ENCODE measurements around the gene DGKI. TPM values are rescaled to one million over a fixed set of nuclear protein-coding genes. Genes with fewer than 3 reads are reported as not detected.

DGKI gene
- total and polyA plus RNA-seq, 10 donors: 0.03 to 1.0 (median 0.45) TPM

GRCh38 chr7:137531671-137532070 lies 315.1 kb downstream of the DGKI start:
- intact Hi-C loops (cut with DNase I; ENCODE audit: low total_unique reads): no loop called here
- DNase-seq: no peak
- 85 to 92% (median 87%) methylated on average over 4 of the region's 4 CpGs for WGBS, 5 donors
- no peaks in the 10 kb centered on the region for H3K9me3 ChIP-seq
- TF ChIP-seq CTCF (IDR thresholded peaks at IDR 0.05 in 8 of 11, conservative IDR thresholded peaks at IDR 0.05 in 3 of 11) (no peak), POLR2AphosphoS5 (IDR thresholded peaks at IDR 0.05) (no peak), POLR2A (IDR thresholded peaks at IDR 0.05) (no peak)
- H3K27me3 ChIP-seq (replicated peaks in 1 of 7): peaks cover 0 to 3% (median 0%) of the 10 kb centered on the region in 7 donors
- no peaks in the 10 kb centered on the region for H3K4me1 ChIP-seq
- no peak overlapping the region for H3K4me3 ChIP-seq
- no peak overlapping the region for H3K27ac ChIP-seq
- H3K36me3 ChIP-seq: no peaks in the 10 kb centered on the region

GRCh38 chr7:137527634-137528033 lies 319.1 kb downstream of the DGKI start:
- TF ChIP-seq CTCF (IDR thresholded peaks at IDR 0.05 in 8 of 11, conservative IDR thresholded peaks at IDR 0.05 in 3 of 11) (no peak), POLR2A (IDR thresholded peaks at IDR 0.05) (no peak), POLR2AphosphoS5 (IDR thresholded peaks at IDR 0.05) (no peak)
- WGBS, 5 donors: 55 to 70% (median 68%) methylated on average over 2 of the region's 2 CpGs
- H3K4me1 ChIP-seq: no peaks in the 10 kb centered on the region
- H3K27ac ChIP-seq: no peak overlapping the region
- no peak overlapping the region for H3K4me3 ChIP-seq
- intact Hi-C loops (cut with DNase I; ENCODE audit: low total_unique reads): no loop called here
- no peaks in the 10 kb centered on the region for H3K36me3 ChIP-seq
- DNase-seq: no peak
- no peaks in the 10 kb centered on the region for H3K9me3 ChIP-seq
- no peaks in the 10 kb centered on the region for H3K27me3 ChIP-seq (replicated peaks in 1 of 7)

GRCh38 chr7:137523171-137523570 lies 323.6 kb downstream of the DGKI start:
- TF ChIP-seq POLR2AphosphoS5 (IDR thresholded peaks at IDR 0.05): no peak
- TF ChIP-seq CTCF (IDR thresholded peaks at IDR 0.05 in 8 of 11, conservative IDR thresholded peaks at IDR 0.05 in 3 of 11): no peak
- TF ChIP-seq POLR2A (IDR thresholded peaks at IDR 0.05): no peak
- no peak overlapping the region for H3K27ac ChIP-seq
- no peaks in the 10 kb centered on the region for H3K27me3 ChIP-seq (replicated peaks in 1 of 7)
- intact Hi-C loops (cut with DNase I; ENCODE audit: low total_unique reads): no loop called here
- H3K9me3 ChIP-seq: no peaks in the 10 kb centered on the region
- no peak overlapping the region for H3K4me3 ChIP-seq
- DNase-seq: no peak
- no peaks in the 10 kb centered on the region for H3K36me3 ChIP-seq
- H3K4me1 ChIP-seq: no peaks in the 10 kb centered on the region

- no peak overlapping the region for H3K27ac ChIP-seq
- TF ChIP-seq CTCF (IDR thresholded peaks at IDR 0.05 in 8 of 11, conservative IDR thresholded peaks at IDR 0.05 in 3 of 11) (no peak), POLR2A (IDR thresholded peaks at IDR 0.05) (no peak), POLR2AphosphoS5 (IDR thresholded peaks at IDR 0.05) (no peak)
- H3K4me1 ChIP-seq: no peaks in the 10 kb centered on the region
- H3K36me3 ChIP-seq: no peaks in the 10 kb centered on the region
- H3K4me3 ChIP-seq: no peak overlapping the region
- WGBS, 5 donors: 79 to 90% (median 87%) methylated on average over 5 of the region's 5 CpGs
- H3K27me3 ChIP-seq (replicated peaks in 1 of 7): no peaks in the 10 kb centered on the region
- no peaks in the 10 kb centered on the region for H3K9me3 ChIP-seq
- intact Hi-C loops (cut with DNase I; ENCODE audit: low total_unique reads): no loop called here
- DNase-seq: no peak
These were observed 325.3 kb downstream of the DGKI start for GRCh38 chr7:137521451-137521850.

All from spleen (tissue), 11 donors.